ENCODE measurements around the gene BSDC1.

Gene BSDC1

GRCh38 chr1:32393136-32393535 lies 1.1 kb downstream of the BSDC1 start:
- no peak for DNase-seq

DNA sequence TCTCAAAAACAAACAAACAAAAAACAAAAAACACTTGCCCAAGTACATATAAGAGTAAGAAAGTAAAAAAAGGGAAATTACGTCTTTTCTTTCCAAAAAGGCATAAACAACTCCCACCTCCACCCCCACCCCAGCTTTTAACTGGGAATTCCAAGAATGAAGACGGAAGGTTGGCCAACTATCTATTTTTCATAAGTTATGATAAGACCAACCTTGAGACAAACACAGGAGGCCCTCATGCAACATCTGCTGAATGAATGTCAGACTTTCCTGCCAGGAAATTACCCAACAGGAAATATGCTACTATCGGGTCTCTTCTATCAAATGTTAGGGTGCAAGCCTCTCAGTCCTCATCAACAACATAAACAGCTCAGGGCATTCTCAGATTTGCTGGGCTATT lies 1.9 kb downstream of the BSDC1 start:
- no peak for DNase-seq

- DNase-seq, result no peak
Measured at GRCh38 chr1:32390904-32391870, 3.1 kb downstream of the BSDC1 start.

- DNase-seq, result no peak
Measured at GRCh38 chr1:32388641-32389040, 5.6 kb downstream of the BSDC1 start.

- no peak for DNase-seq
Measured at GRCh38 chr1:32386676-32387392, 7.4 kb downstream of the BSDC1 start.

GRCh38 chr1:32380057-32380456 lies 14.2 kb downstream of the BSDC1 start:
- DNase-seq, result no peak

GRCh38 chr1:32377541-32378220 lies 16.6 kb downstream of the BSDC1 start:
- DNase-seq, result no peak

- no peak for DNase-seq
Measured at GRCh38 chr1:32376199-32376598, 18.0 kb downstream of the BSDC1 start.

DNA sequence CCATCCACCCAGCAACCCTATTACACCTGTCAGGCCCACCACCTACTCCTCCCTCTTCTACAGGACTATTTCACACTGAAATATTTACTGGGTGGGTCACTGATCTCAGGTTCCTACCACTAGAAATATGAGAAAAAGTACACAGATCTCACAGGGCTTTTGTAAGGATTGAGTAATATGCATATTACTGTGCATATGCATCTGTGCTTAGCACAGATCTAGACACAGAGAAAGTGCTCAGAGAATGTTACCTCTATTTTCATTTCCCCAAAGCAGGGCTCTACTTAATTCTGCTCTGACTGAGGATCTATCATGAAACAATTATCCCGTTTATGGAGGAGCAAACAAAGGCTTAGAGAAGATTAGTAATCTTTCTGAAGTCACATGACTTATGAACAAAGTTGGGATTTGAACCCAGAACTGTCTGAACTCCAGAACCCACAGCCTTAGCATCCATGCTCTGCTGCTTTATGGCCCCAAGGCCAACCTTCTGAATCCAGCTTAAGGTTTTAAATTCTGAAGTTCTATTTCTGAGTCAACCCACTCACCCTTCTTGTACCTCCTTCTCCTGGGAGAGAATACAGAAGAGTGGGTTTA lies 20.1 kb downstream of the BSDC1 start:
- DNase-seq, result no peak

- DNase-seq, result no peak
Measured at GRCh38 chr1:32372149-32372756, 22.0 kb downstream of the BSDC1 start.

GRCh38 chr1:32367912-32368635 lies 26.2 kb downstream of the BSDC1 start:
- no peak for DNase-seq

- no peak for DNase-seq
Measured at GRCh38 chr1:32365445-32365844, 28.8 kb downstream of the BSDC1 start.

GRCh38 chr1:32364836-32365235 lies 29.4 kb downstream of the BSDC1 start:
- no peak for DNase-seq

- no peak for DNase-seq
Measured at GRCh38 chr1:32363713-32364112, 30.5 kb downstream of the BSDC1 start.

GRCh38 chr1:32362474-32363313 lies 31.5 kb downstream of the BSDC1 start, which contains the start of the genes FAM229A and TSSK3:
TSS of gene FAM229A (minus strand) at chr1:32362485. CDS start at chr1:32362091, 394 bp downstream.
TSS of gene TSSK3 (plus strand) at chr1:32362539. CDS start at chr1:32362702, 163 bp downstream.
- no peak for DNase-seq

- no peak for DNase-seq
Measured at GRCh38 chr1:32361674-32362473, 32.4 kb downstream of the BSDC1 start.

- no peak for DNase-seq
Measured at GRCh38 chr1:32361308-32361673, 33.0 kb downstream of the BSDC1 start.

DNA sequence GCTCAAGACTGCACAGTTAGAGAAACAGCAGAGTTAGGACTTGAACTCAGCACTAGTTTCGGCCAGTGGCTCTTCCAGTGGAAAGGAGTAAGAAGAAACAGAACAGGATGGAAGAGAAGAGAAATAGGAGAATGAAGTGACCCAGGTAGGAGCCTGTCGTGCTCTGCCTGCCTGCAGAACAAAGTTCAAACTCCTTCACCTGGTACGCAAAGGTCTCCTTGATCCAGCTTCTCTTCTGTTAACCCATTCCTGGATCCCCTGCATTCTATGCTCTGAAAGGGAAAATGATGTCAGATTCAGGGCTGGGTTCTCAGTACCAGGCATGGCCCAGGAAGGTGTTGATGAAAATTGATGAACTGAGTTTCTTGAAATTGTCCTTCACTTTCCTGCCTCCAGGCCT lies 35.8 kb downstream of the BSDC1 start:
- no peak for DNase-seq

- DNase-seq, result no peak
Measured at GRCh38 chr1:32357614-32358013, 36.6 kb downstream of the BSDC1 start.

- no peak for DNase-seq
Measured at GRCh38 chr1:32356478-32356877, 37.8 kb downstream of the BSDC1 start.

Data from amniotic stem cell (primary cell).